Activated T-helper 2 cell treated with anti-CD3 and anti-CD28 coated beads, Interferon-gamma antibody, Interleukin-2, Interleukin-4, amounts not matched to agents 10 μg/mL and 5 μg/mL and 100 μg/mL, durations not matched to agents 14 hours and 24 hours and 36 hours (primary cell): Measurements from ENCODE around the gene RGS9. TPM values are rescaled to one million over a fixed set of nuclear protein-coding genes. Genes with fewer than 3 reads are reported as not detected.

Source experiments
- DNase-seq: peaks from one replicate; pipeline ENCODE4 v3.0.0; 2021; ENCODE audit warnings: low spot score
- H3K27ac Mint-ChIP-seq: one replicate; pipeline ENCODE4 v1.8.0; 2021; ENCODE audit warnings: mixed read lengths
- H3K27me3 Mint-ChIP-seq: one replicate; pipeline ENCODE4 v1.8.0; 2021; ENCODE audit warnings: low read depth, mixed read lengths
- H3K36me3 Mint-ChIP-seq: one replicate; pipeline ENCODE4 v1.8.0; 2021; ENCODE audit warnings: low read depth, mixed read lengths
- H3K4me1 Mint-ChIP-seq: one replicate; pipeline ENCODE4 v1.8.0; 2021; ENCODE audit warnings: low read depth, mixed read lengths
- H3K4me3 Mint-ChIP-seq: one replicate; pipeline ENCODE4 v1.8.0; 2021; ENCODE audit warnings: low read depth, mild to moderate bottlenecking, moderate library complexity, mixed read lengths
- H3K9me3 Mint-ChIP-seq: one replicate; pipeline ENCODE4 v1.8.0; 2021; ENCODE audit warnings: mixed read lengths
- intact Hi-C: fragments of 100-400 bp; cut with micrococcal nuclease; formaldehyde crosslinking; loops from one replicate; pipeline ENCODE4 v1.15.1; 2023
- total RNA-seq: library from RNA; stranded (reverse); gene quantifications from 2 replicates; pipeline ENCODE4 v1.2.3, GENCODE V29; 2022

Gene RGS9
- total RNA-seq, 1 donor from 2014 or later, result 16.1 TPM

- Mint-ChIP-seq H3K27me3 (peaks cover 3% of the 10 kb centered on the region), H3K36me3 (peaks cover 4% of the 10 kb centered on the region), H3K9me3 (no peaks in the 10 kb centered on the region), H3K4me1 (peaks cover 10% of the 10 kb centered on the region), H3K27ac (no peak overlapping the region), H3K4me3 (no peak overlapping the region)
- intact Hi-C loops, result no loop called here
- DNase-seq, result no peak
Measured at GRCh38 chr17:65222214-65222738, 85.1 kb downstream of the RGS9 start.

- no peaks in the 10 kb centered on the region for H3K36me3 Mint-ChIP-seq
- H3K27me3 Mint-ChIP-seq, result no peaks in the 10 kb centered on the region
- H3K4me1 Mint-ChIP-seq, result peaks cover 34% of the 10 kb centered on the region
- H3K27ac Mint-ChIP-seq, result no peak overlapping the region
- H3K4me3 Mint-ChIP-seq, result no peak overlapping the region
- DNase-seq, result no peak
- intact Hi-C loops, result loop anchor here (5.0 kb wide), 1 partner anchor 572 kb away; no protein-coding TSS in a partner anchor
- no peaks in the 10 kb centered on the region for H3K9me3 Mint-ChIP-seq
Measured at GRCh38 chr17:65225061-65225460, 87.9 kb downstream of the RGS9 start.

GRCh38 chr17:65226227-65226626 lies 89.1 kb downstream of the RGS9 start:
- Mint-ChIP-seq H3K27me3 (no peaks in the 10 kb centered on the region), H3K27ac (no peak overlapping the region), H3K9me3 (no peaks in the 10 kb centered on the region), H3K4me1 (peaks cover 43% of the 10 kb centered on the region), H3K36me3 (no peaks in the 10 kb centered on the region), H3K4me3 (no peak overlapping the region)
- intact Hi-C loops, result loop anchor here (5.0 kb wide), 1 partner anchor 571 kb away; no protein-coding TSS in a partner anchor
- DNase-seq, result no peak

- intact Hi-C loops, result loop anchor here (2.0 to 5.0 kb wide), 3 partner anchors 15 to 570 kb away; no protein-coding TSS in a partner anchor
- H3K27ac Mint-ChIP-seq, result peak overlapping the region; percentile 11
- no peaks in the 10 kb centered on the region for H3K36me3 Mint-ChIP-seq
- no peaks in the 10 kb centered on the region for H3K9me3 Mint-ChIP-seq
- no peaks in the 10 kb centered on the region for H3K27me3 Mint-ChIP-seq
- DNase-seq, result no peak
- peaks cover 51% of the 10 kb centered on the region for H3K4me1 Mint-ChIP-seq
- H3K4me3 Mint-ChIP-seq, result no peak overlapping the region
Measured at GRCh38 chr17:65227637-65228036, 90.5 kb downstream of the RGS9 start.

GRCh38 chr17:65228287-65228686 lies 91.1 kb downstream of the RGS9 start:
- DNase-seq, result no peak
- Mint-ChIP-seq H3K36me3 (no peaks in the 10 kb centered on the region), H3K4me1 (peaks cover 51% of the 10 kb centered on the region), H3K27ac (peak overlapping the region; percentile 95), H3K27me3 (no peaks in the 10 kb centered on the region), H3K9me3 (no peaks in the 10 kb centered on the region), H3K4me3 (peak overlapping the region; percentile 32)
- intact Hi-C loops, result loop anchor here (2.0 to 5.0 kb wide), 3 partner anchors 15 to 569 kb away; no protein-coding TSS in a partner anchor

GRCh38 chr17:65228734-65229620 lies 91.8 kb downstream of the RGS9 start:
- H3K36me3 Mint-ChIP-seq, result no peaks in the 10 kb centered on the region
- H3K4me1 Mint-ChIP-seq, result peaks cover 51% of the 10 kb centered on the region
- H3K9me3 Mint-ChIP-seq, result no peaks in the 10 kb centered on the region
- intact Hi-C loops, result loop anchor here (1.0 to 5.0 kb wide), 8 partner anchors 16 to 568 kb away; no protein-coding TSS in a partner anchor
- peak; percentile 66 for DNase-seq
- H3K27ac Mint-ChIP-seq, result peak overlapping the region; percentile 95
- peak overlapping the region; percentile 49 for H3K4me3 Mint-ChIP-seq
- H3K27me3 Mint-ChIP-seq, result no peaks in the 10 kb centered on the region

- Mint-ChIP-seq H3K36me3 (no peaks in the 10 kb centered on the region), H3K27me3 (no peaks in the 10 kb centered on the region), H3K4me1 (peaks cover 55% of the 10 kb centered on the region), H3K9me3 (no peaks in the 10 kb centered on the region), H3K27ac (peak overlapping the region; percentile 95), H3K4me3 (peak overlapping the region; percentile 49)
- intact Hi-C loops, result loop anchor here (1.0 to 5.0 kb wide), 8 partner anchors 17 to 568 kb away; no protein-coding TSS in a partner anchor
- DNase-seq, result no peak
Measured at GRCh38 chr17:65229621-65229995, 92.4 kb downstream of the RGS9 start.

GRCh38 chr17:65230040-65230439 lies 92.9 kb downstream of the RGS9 start:
- Mint-ChIP-seq H3K27ac (peak overlapping the region; percentile 95), H3K4me1 (peaks cover 59% of the 10 kb centered on the region), H3K9me3 (no peaks in the 10 kb centered on the region), H3K27me3 (no peaks in the 10 kb centered on the region), H3K4me3 (peak overlapping the region; percentile 1), H3K36me3 (no peaks in the 10 kb centered on the region)
- intact Hi-C loops, result no loop called here
- DNase-seq, result no peak

- H3K27me3 Mint-ChIP-seq, result no peaks in the 10 kb centered on the region
Measured at GRCh38 chr17:65231086-65231485, 93.9 kb downstream of the RGS9 start.

GRCh38 chr17:65231662-65232335 lies 94.6 kb downstream of the RGS9 start:
- Mint-ChIP-seq H3K27me3 (no peaks in the 10 kb centered on the region), H3K4me1 (peaks cover 67% of the 10 kb centered on the region), H3K36me3 (no peaks in the 10 kb centered on the region), H3K9me3 (peaks cover 3% of the 10 kb centered on the region), H3K4me3 (no peak overlapping the region), H3K27ac (peak overlapping the region; percentile 55)
- intact Hi-C loops, result loop anchor here (1.0 kb wide), 2 partner anchors 757 to 934 kb away; no protein-coding TSS in a partner anchor
- DNase-seq, result peak; percentile 50

More at GRCh38 chr17:65231086-65231485, 93.9 kb downstream of the RGS9 start:
- Mint-ChIP-seq H3K9me3 (peaks cover 3% of the 10 kb centered on the region), H3K4me1 (peaks cover 68% of the 10 kb centered on the region), H3K36me3 (no peaks in the 10 kb centered on the region), H3K4me3 (no peak overlapping the region), H3K27ac (peak overlapping the region; percentile 19)
- no peak for DNase-seq
- intact Hi-C loops, result loop anchor here (1.0 kb wide), 2 partner anchors 757 to 934 kb away; no protein-coding TSS in a partner anchor

- no peak for DNase-seq
- peaks cover 4% of the 10 kb centered on the region for H3K27me3 Mint-ChIP-seq
- H3K4me3 Mint-ChIP-seq, result no peak overlapping the region
- peaks cover 3% of the 10 kb centered on the region for H3K9me3 Mint-ChIP-seq
- intact Hi-C loops, result loop anchor here (1.0 kb wide), 2 partner anchors 27 to 321 kb away; no protein-coding TSS in a partner anchor
- no peaks in the 10 kb centered on the region for H3K36me3 Mint-ChIP-seq
- H3K27ac Mint-ChIP-seq, result peak overlapping the region; percentile 5
- H3K4me1 Mint-ChIP-seq, result peaks cover 36% of the 10 kb centered on the region
Measured at GRCh38 chr17:65235284-65235683, 98.1 kb downstream of the RGS9 start.

GRCh38 chr17:65236321-65236720 lies 99.2 kb downstream of the RGS9 start:
- Mint-ChIP-seq H3K36me3 (no peaks in the 10 kb centered on the region), H3K4me1 (peaks cover 29% of the 10 kb centered on the region), H3K27me3 (peaks cover 4% of the 10 kb centered on the region), H3K4me3 (no peak overlapping the region), H3K9me3 (peaks cover 3% of the 10 kb centered on the region), H3K27ac (no peak overlapping the region)
- intact Hi-C loops, result no loop called here
- DNase-seq, result no peak
